Glutamatergic neuron (in vitro differentiated cells): ENCODE measurements around the gene ERCC8. TPM values are rescaled to one million over a fixed set of nuclear protein-coding genes. Genes with fewer than 3 reads are reported as not detected.

ENCODE experiments used
- DNase-seq: peaks from one replicate; pipeline ENCODE4 v3.0.0; 2022
- H3K27ac Mint-ChIP-seq: one replicate; pipeline ENCODE4 v1.8.0; 2020; ENCODE audit warnings: mild to moderate bottlenecking, mixed read lengths, inconsistent platforms; ENCODE audit not compliant: unreplicated experiment
- H3K27me3 Mint-ChIP-seq: one replicate; pipeline ENCODE4 v1.8.0; 2020; ENCODE audit warnings: mild to moderate bottlenecking, moderate library complexity, mixed read lengths, inconsistent platforms; ENCODE audit not compliant: unreplicated experiment
- H3K36me3 Mint-ChIP-seq: one replicate; pipeline ENCODE4 v1.8.0; 2020; ENCODE audit warnings: mild to moderate bottlenecking, mixed read lengths, inconsistent platforms; ENCODE audit not compliant: unreplicated experiment
- H3K4me1 Mint-ChIP-seq: one replicate; pipeline ENCODE4 v1.8.0; 2020; ENCODE audit warnings: mild to moderate bottlenecking, low read depth, mixed read lengths, inconsistent platforms; ENCODE audit not compliant: unreplicated experiment
- H3K4me3 Mint-ChIP-seq: one replicate; pipeline ENCODE4 v1.8.0; 2020; ENCODE audit warnings: mild to moderate bottlenecking, mixed read lengths, inconsistent platforms; ENCODE audit not compliant: unreplicated experiment
- H3K9me3 Mint-ChIP-seq: one replicate; pipeline ENCODE4 v1.8.0; 2020; ENCODE audit warnings: mild to moderate bottlenecking, moderate library complexity, mixed read lengths, inconsistent platforms; ENCODE audit not compliant: unreplicated experiment
- total RNA-seq: library from RNA; stranded (reverse); fragmentation: NEBNext Ultra II Directional; extraction: Animal tissue kit (Norgen Biotek cat#: 25700); gene quantifications from one replicate; pipeline ENCODE4 v1.2.1, GENCODE V29; 2021; ENCODE audit not compliant: unreplicated experiment
- TF ChIP-seq, protein P1 (sequence below): fragments of 200-600 bp; sonication (generic); IDR thresholded peaks from one replicate; pipeline ENCODE4 v1.5.0; 2021; ENCODE audit not compliant: partially characterized antibody, unreplicated experiment

ERCC8 gene
- total RNA-seq, 1 donor from 2014 or later, result 17.6 TPM

DNA sequence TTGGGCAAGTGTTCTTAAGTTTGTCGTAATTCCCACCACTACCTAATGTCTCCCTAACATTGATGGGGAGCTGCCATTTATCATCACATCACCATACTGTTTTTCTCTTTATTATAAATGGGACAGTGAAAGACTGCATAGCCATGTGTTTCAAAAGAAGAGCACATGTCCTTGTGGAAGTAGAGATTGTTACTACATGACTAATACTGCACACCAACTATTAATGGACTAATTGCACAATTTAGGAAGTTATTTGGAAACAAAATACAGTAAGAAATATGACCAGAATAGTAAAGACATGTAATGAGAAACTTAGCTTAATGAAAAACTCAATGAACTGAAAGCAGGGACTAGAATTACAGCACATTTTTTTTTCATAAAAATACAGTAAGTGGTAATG, 88.8 kb downstream of the ERCC8 start:
- no peaks in the 10 kb centered on the region for H3K36me3 Mint-ChIP-seq
- DNase-seq, result no peak
- H3K4me3 Mint-ChIP-seq, result no peak overlapping the region
- no peaks in the 10 kb centered on the region for H3K9me3 Mint-ChIP-seq
- no peak overlapping the region for H3K27ac Mint-ChIP-seq
- H3K27me3 Mint-ChIP-seq, result no peaks in the 10 kb centered on the region
- H3K4me1 Mint-ChIP-seq, result no peaks in the 10 kb centered on the region
- TF ChIP-seq, protein P1, sequence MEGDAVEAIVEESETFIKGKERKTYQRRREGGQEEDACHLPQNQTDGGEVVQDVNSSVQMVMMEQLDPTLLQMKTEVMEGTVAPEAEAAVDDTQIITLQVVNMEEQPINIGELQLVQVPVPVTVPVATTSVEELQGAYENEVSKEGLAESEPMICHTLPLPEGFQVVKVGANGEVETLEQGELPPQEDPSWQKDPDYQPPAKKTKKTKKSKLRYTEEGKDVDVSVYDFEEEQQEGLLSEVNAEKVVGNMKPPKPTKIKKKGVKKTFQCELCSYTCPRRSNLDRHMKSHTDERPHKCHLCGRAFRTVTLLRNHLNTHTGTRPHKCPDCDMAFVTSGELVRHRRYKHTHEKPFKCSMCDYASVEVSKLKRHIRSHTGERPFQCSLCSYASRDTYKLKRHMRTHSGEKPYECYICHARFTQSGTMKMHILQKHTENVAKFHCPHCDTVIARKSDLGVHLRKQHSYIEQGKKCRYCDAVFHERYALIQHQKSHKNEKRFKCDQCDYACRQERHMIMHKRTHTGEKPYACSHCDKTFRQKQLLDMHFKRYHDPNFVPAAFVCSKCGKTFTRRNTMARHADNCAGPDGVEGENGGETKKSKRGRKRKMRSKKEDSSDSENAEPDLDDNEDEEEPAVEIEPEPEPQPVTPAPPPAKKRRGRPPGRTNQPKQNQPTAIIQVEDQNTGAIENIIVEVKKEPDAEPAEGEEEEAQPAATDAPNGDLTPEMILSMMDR, result no peak

DNA sequence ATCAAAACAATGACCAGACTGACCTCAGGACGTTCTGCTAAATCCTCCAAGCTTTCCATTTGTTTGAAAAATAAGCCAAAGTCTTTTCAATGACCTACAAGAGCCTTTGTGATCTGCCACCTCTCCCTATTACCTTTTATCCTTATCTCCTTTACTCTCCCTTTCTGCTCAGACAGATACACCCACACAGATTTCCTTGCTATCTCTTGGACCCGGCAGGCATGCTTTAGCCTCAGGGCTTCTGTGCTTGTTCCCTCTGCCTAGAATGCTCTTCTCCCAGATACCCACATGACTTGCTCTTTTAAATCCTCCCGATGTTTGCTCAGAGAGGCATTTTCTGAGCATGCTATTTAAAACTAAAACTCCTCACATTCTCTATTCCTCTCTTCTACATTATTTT, 91.9 kb downstream of the ERCC8 start:
- TF ChIP-seq, protein P1, result no peak
- no peaks in the 10 kb centered on the region for H3K27me3 Mint-ChIP-seq
- no peak for DNase-seq
- H3K9me3 Mint-ChIP-seq, result no peaks in the 10 kb centered on the region
- no peaks in the 10 kb centered on the region for H3K36me3 Mint-ChIP-seq
- no peaks in the 10 kb centered on the region for H3K4me1 Mint-ChIP-seq
- H3K27ac Mint-ChIP-seq, result no peak overlapping the region
- H3K4me3 Mint-ChIP-seq, result no peak overlapping the region

DNA sequence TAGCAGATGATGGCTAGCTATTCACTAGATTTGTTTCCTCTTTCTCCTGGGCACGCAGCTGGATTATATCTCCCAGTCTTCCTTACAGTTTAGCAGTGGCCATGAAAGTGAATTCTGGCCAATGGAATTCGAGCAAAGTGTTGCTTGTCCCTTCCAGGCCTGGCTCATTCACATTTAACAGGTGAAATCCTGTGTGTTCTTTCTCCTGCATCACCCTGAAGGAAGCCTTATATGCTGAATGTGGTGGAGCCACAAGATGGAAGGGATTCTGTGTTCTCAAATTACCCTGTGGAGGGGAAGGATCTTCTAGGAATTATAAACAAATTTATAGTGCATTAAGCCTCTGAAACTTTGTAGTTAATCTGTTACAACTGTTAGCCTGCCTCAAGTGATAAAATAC, 92.6 kb downstream of the ERCC8 start:
- Mint-ChIP-seq H3K36me3 (no peaks in the 10 kb centered on the region), H3K27me3 (no peaks in the 10 kb centered on the region), H3K27ac (no peak overlapping the region), H3K9me3 (no peaks in the 10 kb centered on the region), H3K4me3 (no peak overlapping the region), H3K4me1 (no peaks in the 10 kb centered on the region)
- DNase-seq, result no peak
- TF ChIP-seq, protein P1, result no peak

DNA sequence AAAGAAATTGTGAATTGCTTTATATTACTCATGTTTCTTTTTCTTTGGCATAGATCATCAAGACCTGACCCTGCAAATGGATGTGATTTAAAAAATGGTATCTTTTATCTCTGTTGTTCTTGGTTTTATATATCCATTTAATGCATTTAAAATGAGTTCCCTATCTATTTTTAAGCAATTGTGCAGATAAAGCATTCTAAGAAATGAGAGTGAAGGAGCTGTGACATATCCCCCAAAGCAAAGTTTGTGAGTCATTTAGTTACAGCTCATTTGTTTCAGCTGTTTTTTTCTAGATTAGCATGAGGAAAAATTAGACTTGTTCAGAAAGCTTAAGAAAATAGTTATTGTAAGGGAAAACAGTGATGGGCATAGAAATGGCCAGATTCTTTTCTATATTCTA, 93.2 kb downstream of the ERCC8 start:
- Mint-ChIP-seq H3K4me3 (no peak overlapping the region), H3K9me3 (no peaks in the 10 kb centered on the region), H3K36me3 (no peaks in the 10 kb centered on the region), H3K4me1 (no peaks in the 10 kb centered on the region), H3K27me3 (no peaks in the 10 kb centered on the region), H3K27ac (no peak overlapping the region)
- no peak for DNase-seq
- TF ChIP-seq, protein P1, result no peak

DNA sequence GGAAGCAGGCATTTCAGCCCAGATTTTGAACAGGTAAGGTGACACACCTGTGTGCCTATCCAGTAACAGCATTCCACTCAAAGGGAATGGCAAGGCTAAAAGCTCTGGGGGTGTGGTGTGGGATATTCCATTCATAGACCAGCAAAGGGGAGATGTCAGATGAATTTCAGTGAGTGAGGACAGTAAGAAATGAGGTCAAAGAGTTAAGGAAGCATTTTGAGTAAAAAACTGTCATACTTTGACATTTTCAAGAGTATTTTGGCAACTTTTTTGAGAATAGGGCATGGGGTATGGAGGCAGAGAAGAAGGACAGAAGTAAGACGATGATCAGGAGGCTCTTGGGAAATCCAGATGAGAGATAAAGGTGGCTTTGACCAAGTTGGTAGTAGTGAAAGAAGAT, 98.6 kb downstream of the ERCC8 start:
- Mint-ChIP-seq H3K27me3 (peaks cover 15% of the 10 kb centered on the region), H3K36me3 (peaks cover 4% of the 10 kb centered on the region), H3K4me1 (peaks cover 6% of the 10 kb centered on the region), H3K4me3 (no peak overlapping the region), H3K9me3 (peaks cover 8% of the 10 kb centered on the region), H3K27ac (no peak overlapping the region)
- TF ChIP-seq, protein P1, result no peak
- no peak for DNase-seq
